Smooth muscle cell of the brain vasculature (primary cell): ENCODE results near the gene SPP1.
"Not testable (repeated sequence)": the region's sequence is repeated elsewhere in the genome, so short reads cannot be mapped to it uniquely, and the experiment has no call there.

Experiments
- DNase-seq: peaks from one replicate; pipeline ENCODE4 v3.0.0-alpha.2; 2012; ENCODE audit warnings: low read depth, low spot score

SPP1 gene

GRCh38 chr4:87986508-87986907 lies 11.0 kb downstream of the SPP1 start:
- no peak for DNase-seq

DNA sequence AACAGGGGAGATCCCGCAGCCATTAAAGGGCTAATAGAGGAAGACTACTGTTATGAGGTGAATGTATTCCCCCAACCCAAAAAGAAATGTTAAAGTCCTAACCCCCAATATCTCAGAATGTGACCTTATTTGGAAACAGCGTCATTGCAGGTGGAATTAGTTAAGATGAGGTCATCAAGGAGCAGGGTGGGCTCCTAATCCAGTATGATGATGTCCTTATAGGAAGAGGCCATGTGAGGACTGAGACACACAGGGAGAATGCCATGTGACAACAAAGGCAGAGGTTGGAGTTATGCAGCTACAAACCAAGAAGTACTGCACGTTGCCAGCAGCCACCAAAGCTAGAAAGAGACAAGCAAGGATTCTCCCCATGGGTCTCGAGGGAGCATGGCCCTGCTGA lies 14.3 kb downstream of the SPP1 start:
- DNase-seq: no peak

DNA sequence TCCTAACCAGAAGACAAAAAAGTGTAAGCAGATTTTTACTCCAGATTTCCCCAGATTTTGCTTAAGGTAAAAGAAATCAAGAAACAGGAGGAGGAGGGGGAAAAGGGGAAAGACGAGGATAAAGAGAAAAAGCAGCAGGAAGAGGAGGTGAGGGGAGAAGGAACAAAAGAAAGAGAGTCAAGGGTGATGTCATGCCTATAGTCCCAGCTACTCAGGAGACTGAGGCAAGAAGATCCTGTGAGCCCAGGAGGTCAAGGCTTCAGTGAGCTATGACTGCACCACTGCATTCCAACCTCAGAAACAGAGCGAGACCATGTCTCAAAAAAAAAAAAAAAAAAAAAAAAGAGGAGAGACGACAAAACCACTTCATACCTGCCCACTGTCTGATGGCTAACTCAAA lies 19.9 kb downstream of the SPP1 start:
- no peak for DNase-seq

GRCh38 chr4:87999191-87999691 lies 23.7 kb downstream of the SPP1 start:
- DNase-seq: not testable (repeated sequence)

GRCh38 chr4:88001871-88002270 lies 26.4 kb downstream of the SPP1 start:
- no peak for DNase-seq

GRCh38 chr4:88002786-88003185 lies 27.3 kb downstream of the SPP1 start:
- no peak for DNase-seq

DNA sequence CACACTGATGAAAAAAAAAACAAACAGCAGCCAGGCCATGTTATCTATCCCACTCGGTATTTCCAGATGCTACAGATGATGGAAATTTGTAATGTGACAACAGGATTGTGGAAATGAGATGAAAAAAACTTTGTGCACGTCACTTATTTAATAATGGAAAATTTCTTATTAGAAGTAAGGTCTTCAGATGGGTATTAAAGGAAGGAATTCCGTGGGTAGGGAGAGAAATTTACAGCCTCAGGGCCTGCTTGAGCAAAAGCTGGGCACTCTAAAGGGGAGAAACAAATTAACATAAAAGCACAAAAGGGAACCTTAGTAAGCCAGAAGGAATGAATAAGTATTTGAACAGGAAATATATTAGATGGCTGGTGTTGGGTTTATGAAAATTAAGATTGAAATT lies 27.7 kb downstream of the SPP1 start:
- DNase-seq: no peak

- DNase-seq: no peak
Observed at GRCh38 chr4:88005076-88005475, 29.6 kb downstream of the SPP1 start.

- DNase-seq: no peak
Observed at GRCh38 chr4:88005946-88006345, 30.4 kb downstream of the SPP1 start.

DNA sequence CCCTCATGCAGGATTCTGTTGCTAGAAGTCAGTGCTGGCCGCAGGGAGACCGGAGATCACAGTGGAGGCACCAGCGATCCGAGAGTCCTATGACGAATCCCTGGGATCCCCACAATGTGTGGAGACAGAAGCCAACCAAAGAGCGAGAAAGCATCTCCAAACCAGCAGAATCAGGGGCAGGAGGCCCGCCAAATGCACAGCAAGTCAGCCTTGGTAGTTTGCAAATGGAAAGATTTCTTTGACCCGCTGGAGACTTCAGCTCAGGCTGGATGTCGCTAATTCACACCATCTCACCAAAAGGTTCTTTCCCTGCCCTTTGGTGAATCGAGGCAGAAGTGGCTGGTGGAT lies 31.4 kb downstream of the SPP1 start:
- DNase-seq: no peak

DNA sequence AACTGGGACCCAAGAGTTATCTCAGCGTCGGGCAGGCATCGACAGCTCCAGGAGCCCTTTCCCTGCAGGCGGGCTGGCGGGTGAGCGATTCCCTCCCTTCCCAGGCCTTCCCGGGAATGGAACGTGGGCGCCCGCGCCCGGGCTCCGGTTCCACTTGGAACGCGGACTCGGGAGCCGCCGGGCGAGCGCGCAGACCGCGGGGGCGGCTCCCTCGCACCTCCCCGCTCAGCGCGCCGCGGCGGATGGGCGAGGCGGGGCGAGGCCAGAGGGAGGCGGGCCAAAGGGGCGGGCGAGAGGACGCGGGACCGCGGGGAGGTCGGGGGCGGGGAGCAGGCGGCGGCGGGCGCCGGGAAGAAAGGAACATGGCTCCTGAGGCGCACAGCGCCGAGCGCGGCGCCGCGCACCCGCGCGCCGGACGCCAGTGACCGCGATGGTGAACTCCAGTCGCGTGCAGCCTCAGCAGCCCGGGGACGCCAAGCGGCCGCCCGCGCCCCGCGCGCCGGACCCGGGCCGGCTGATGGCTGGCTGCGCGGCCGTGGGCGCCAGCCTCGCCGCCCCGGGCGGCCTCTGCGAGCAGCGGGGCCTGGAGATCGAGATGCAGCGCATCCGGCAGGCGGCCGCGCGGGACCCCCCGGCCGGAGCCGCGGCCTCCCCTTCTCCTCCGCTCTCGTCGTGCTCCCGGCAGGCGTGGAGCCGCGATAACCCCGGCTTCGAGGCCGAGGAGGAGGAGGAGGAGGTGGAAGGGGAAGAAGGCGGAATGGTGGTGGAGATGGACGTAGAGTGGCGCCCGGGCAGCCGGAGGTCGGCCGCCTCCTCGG lies 32.0 kb downstream of the SPP1 start, which contains the start of gene PKD2:
Gene PKD2 (plus strand): TSS at position 332 of the 818 bp plus-strand sequence. CDS start 99 bp downstream, at position 431.
- DNase-seq: no peak

- DNase-seq: no peak
Observed at GRCh38 chr4:88008122-88008742, 32.7 kb downstream of the SPP1 start.

GRCh38 chr4:88008743-88009171 lies 33.2 kb downstream of the SPP1 start:
- no peak for DNase-seq

DNA sequence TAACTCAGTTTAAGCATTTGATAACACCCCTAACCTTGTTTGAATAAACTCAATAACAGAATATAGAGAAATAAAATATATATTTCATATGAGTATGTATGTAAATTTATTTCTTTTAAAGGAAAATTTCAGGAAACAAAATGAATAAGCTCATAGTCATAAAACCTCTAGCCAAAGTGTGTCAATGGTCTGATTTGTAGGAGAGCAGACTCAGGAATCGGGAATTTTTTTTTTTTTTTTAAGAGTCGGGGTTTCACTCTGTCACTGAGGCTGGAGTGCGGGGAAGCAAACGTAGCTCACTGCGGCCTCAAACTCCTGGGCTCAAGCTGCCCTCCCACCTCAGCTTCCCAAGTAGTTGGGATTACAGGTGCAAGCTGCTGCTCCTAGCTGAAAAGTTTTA lies 34.4 kb downstream of the SPP1 start:
- no peak for DNase-seq

GRCh38 chr4:88010966-88011365 lies 35.5 kb downstream of the SPP1 start:
- DNase-seq: no peak

- DNase-seq: no peak
Observed at GRCh38 chr4:88012647-88013046, 37.1 kb downstream of the SPP1 start.

- DNase-seq: no peak
Observed at GRCh38 chr4:88014386-88014905, 38.9 kb downstream of the SPP1 start.

- no peak for DNase-seq
Observed at GRCh38 chr4:88015659-88016295, 40.3 kb downstream of the SPP1 start.

- DNase-seq: peak; percentile 52
Observed at GRCh38 chr4:88017516-88018297, 42.2 kb downstream of the SPP1 start.

DNA sequence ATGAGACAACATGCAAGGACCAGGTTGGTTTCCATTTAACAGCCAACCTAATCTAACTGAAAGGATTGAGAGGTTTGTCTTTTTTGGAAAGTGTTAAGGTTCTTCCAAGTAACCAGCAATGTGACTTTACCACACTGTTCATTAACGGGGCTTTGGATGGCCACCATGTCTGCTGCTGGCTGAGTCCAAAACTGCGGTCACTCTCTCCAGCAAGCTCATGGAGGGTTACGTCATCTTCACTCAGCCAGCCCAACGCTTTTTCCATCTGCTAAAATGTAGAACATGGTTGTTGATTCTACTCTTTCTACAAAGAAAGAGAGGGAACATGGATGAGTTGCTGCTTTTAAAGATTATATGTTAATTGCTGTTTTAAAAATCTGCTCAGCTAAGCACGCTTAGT lies 43.0 kb downstream of the SPP1 start:
- no peak for DNase-seq

DNA sequence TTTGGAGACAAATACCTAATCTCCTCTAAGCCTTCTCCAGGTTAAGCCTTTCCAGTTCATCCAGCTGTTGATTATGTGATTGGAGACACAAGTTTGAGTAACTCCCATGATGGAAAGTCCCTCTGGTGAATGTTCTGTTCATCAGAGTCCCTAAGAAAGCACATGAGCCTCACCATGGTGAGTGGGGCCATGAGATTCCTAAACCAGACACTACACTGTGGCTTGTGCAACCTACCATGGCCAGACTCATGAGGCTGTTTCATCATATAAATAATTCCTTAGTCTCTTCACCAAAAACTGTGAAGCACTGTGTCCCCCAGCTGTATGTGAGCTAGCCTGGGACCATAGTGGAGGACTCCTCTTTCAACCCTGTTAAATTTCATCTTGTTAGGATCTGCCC lies 46.3 kb downstream of the SPP1 start:
- no peak for DNase-seq

- no peak for DNase-seq
Observed at GRCh38 chr4:88022289-88022688, 46.8 kb downstream of the SPP1 start.
